Right lobe of liver (tissue), 6 donors: ENCODE measurements around the gene MAP3K13. TPM values are rescaled to one million over a fixed set of nuclear protein-coding genes. Genes with fewer than 3 reads are reported as not detected.

Source experiments
- ATAC-seq, 4 donors: fragments of 200-7000 bp; cut with Tn5 transposase; one replicate each; pipeline ENCODE4 v1.9.1; 2020; ENCODE audit warnings: mild to moderate bottlenecking in 4 of 4, moderate library complexity in 4 of 4
- DNase-seq, 3 donors: peaks; one replicate each; pipeline ENCODE4 v3.0.0-alpha.2; 2020
- H3K27ac ChIP-seq, 3 donors: fragments of 200-600 bp; one replicate each; pipeline ENCODE4 v1.8.0; 2022
- H3K27me3 ChIP-seq, 2 donors: fragments of 200-600 bp; one replicate each; pipeline ENCODE4 v1.8.0; 2022
- H3K36me3 ChIP-seq, 4 donors: fragments of 200-600 bp; sonication (generic) in 1 of 4; one replicate each; pipeline versions ENCODE4 v1.5.1 to v1.8.0; 2017 to 2022; ENCODE audit warnings: control low read depth in 1 of 4
- H3K4me1 ChIP-seq, 4 donors: fragments of 200-600 bp; sonication (generic) in 1 of 4; one replicate each; pipeline versions ENCODE4 v1.5.1 to v1.8.0; 2017 to 2022; ENCODE audit warnings: control low read depth in 1 of 4
- H3K4me3 ChIP-seq, 3 donors: fragments of 200-600 bp; one replicate each; pipeline ENCODE4 v1.8.0; 2022
- H3K9me3 ChIP-seq, 4 donors: fragments of 200-600 bp; sonication (generic) in 1 of 4; one replicate each; pipeline versions ENCODE4 v1.5.1 to v1.8.0; 2017 to 2022; ENCODE audit warnings: control low read depth in 1 of 4
- CTCF ChIP-seq, 4 donors: fragments of 200-600 bp in 3 of 4; fragments of 450-650 bp in 1 of 4; IDR thresholded peaks; one replicate each; pipeline versions ENCODE4 v1.5.1 to v1.8.0; 2016 to 2022; ENCODE audit warnings: antibody characterized with exemption in 4 of 4, mild to moderate bottlenecking in 2 of 4
- POLR2A ChIP-seq: fragments of 450-650 bp; IDR thresholded peaks from one replicate; pipeline ENCODE4 v1.6.1; 2017; ENCODE audit warnings: antibody characterized with exemption, mild to moderate bottlenecking
- WGBS: methylation state at CpG from one replicate; pipeline ENCODE4 v1.1.6; 2018; ENCODE audit warnings: low coverage, low lambda C conversion rate; ENCODE audit not compliant: insufficient coverage; ENCODE audit errors: missing lambda C conversion rate; 5-methylcytosine and 5-hydroxymethylcytosine counted together
- intact Hi-C, 2 donors: fragments of 100-400 bp; cut with DNase I; formaldehyde crosslinking; loops; one replicate each; pipeline versions ENCODE4 v1.11.2 to v1.14.1; 2022
- total RNA-seq, 6 experiments: library from RNA; depleted of rRNA in 2 of 6; stranded (reverse); fragments of >200 nt in 2 of 6; fragmentation: NEBNext Ultra II Directional in 3 of 6; extraction: Animal tissue kit (Norgen Biotek cat#: 25700) in 3 of 6; gene quantifications; one replicate each; pipeline versions ENCODE4 v1.1.0 to v1.2.4, GENCODE V29; 2016 to 2023
- donor health status: DM: no; HTN: yes; CAD: no.
- donor health status: DM: no; HTN: no; CAD: no.
- donor health status: DM: no; HTN: no; CAD: no.
- donor health status: DM: no; HTN: yes; CAD: no.
- donor health status: DM: no; HTN: yes; CAD: no.

Gene MAP3K13
- total RNA-seq, 6 experiments from 2014 or later: 14.1 to 30.9 (median 24.1) TPM

- ATAC-seq: peak; percentile 38 to 51 (median 46)
- no peak for TF ChIP-seq CTCF (IDR thresholded peaks at IDR 0.05)
- TF ChIP-seq POLR2A: no peak
Measured at GRCh38 chr3:185488465-185488864, 125.5 kb downstream of the MAP3K13 start.

GRCh38 chr3:185489462-185489861 is 126.5 kb downstream of the MAP3K13 start:
- Histone ChIP-seq H3K9me3 (no peaks in the 10 kb centered on the region), H3K4me1 (peaks cover 0 to 20% (median 5%) of the 10 kb centered on the region in 4 donors), H3K27ac (peak overlapping the region in 2 of 3 donors; percentile 20 to 48), H3K36me3 (peaks cover 0 to 21% (median 3%) of the 10 kb centered on the region in 4 donors), H3K27me3 (no peaks in the 10 kb centered on the region), H3K4me3 (no peak overlapping the region)
- DNase-seq (peak in 1 of 3 donors; percentile 53), ATAC-seq (peak; percentile 83 to 88 (median 86))
- intact Hi-C loops: no loop called here
- TF ChIP-seq CTCF (IDR thresholded peaks at IDR 0.05) (no peak), POLR2A (peak; percentile 5)
- WGBS: 34% methylated on average over 3 of the region's 3 CpGs

More at GRCh38 chr3:185488465-185488864, 125.5 kb downstream of the MAP3K13 start:
- Histone ChIP-seq H3K4me1 (peaks cover 0 to 20% (median 5%) of the 10 kb centered on the region in 4 donors), H3K36me3 (peaks cover 0 to 12% (median 2%) of the 10 kb centered on the region in 4 donors), H3K27me3 (no peaks in the 10 kb centered on the region), H3K9me3 (no peaks in the 10 kb centered on the region), H3K27ac (peak overlapping the region in 2 of 3 donors; percentile 20 to 48), H3K4me3 (no peak overlapping the region)
- intact Hi-C loops: no loop called here
- peak in 1 of 3 donors; percentile 58 for DNase-seq
- no CpG with 5 or more reads among the region's 5 CpGs for WGBS

DNA sequence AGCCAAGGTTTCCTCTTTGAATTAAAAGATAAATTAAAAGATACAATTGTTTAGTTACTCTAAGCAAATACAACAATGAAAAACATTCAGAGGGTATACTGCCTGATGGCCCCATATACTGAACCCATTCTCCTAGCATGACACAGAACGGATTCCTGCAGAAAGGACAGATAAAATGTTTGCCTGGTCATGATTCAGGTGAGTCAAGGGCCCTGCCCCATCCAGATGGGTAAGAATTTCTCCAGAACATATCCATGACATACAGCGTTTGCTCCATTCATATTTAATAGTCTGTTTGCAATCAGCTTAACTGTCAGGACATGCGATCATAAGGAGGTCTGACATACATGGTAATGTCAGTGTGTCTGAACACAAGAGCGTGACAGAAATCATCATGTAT is 127.3 kb downstream of the MAP3K13 start:
- Histone ChIP-seq H3K27ac (no peak overlapping the region), H3K27me3 (no peaks in the 10 kb centered on the region), H3K9me3 (no peaks in the 10 kb centered on the region), H3K36me3 (peaks cover 0 to 29% (median 4%) of the 10 kb centered on the region in 4 donors), H3K4me3 (no peak overlapping the region), H3K4me1 (peaks cover 0 to 20% (median 5%) of the 10 kb centered on the region in 4 donors)
- ATAC-seq (no peak), DNase-seq (no peak)
- no peak for TF ChIP-seq CTCF (IDR thresholded peaks at IDR 0.05)
- TF ChIP-seq POLR2A: no peak
- WGBS: 97% methylated on average over 3 of the region's 4 CpGs
- intact Hi-C loops: no loop called here

GRCh38 chr3:185498503-185499396 is 135.8 kb downstream of the MAP3K13 start, which contains the start of gene TMEM41A:
Gene TMEM41A (minus strand): TSS chr3:185499035. CDS start chr3:185498961, 74 bp downstream.
- ATAC-seq (peak; percentile 98 to 99 (median 98)), DNase-seq (peak; percentile 96 to 97 (median 96))
- TF ChIP-seq POLR2A (peak; percentile 94), CTCF (IDR thresholded peaks at IDR 0.05) (peak in 1 of 4 donors; percentile 2)
- Histone ChIP-seq H3K27me3 (no peaks in the 10 kb centered on the region), H3K9me3 (no peaks in the 10 kb centered on the region), H3K27ac (peak within 1 kb of the TSS; percentile 58 to 90 (median 79)), H3K36me3 (peaks cover 0 to 30% (median 4%) of the 10 kb centered on the region in 4 donors), H3K4me1 (peaks cover 0 to 8% (median 4%) of the 10 kb centered on the region in 4 donors), H3K4me3 (peak within 1 kb of the TSS; percentile 67 to 99 (median 99))
- intact Hi-C loops: no loop called here
- under 1% methylated on average over 35 of the region's 82 CpGs for WGBS
